ENCODE results near the gene GPSM1.

Gene GPSM1

DNA sequence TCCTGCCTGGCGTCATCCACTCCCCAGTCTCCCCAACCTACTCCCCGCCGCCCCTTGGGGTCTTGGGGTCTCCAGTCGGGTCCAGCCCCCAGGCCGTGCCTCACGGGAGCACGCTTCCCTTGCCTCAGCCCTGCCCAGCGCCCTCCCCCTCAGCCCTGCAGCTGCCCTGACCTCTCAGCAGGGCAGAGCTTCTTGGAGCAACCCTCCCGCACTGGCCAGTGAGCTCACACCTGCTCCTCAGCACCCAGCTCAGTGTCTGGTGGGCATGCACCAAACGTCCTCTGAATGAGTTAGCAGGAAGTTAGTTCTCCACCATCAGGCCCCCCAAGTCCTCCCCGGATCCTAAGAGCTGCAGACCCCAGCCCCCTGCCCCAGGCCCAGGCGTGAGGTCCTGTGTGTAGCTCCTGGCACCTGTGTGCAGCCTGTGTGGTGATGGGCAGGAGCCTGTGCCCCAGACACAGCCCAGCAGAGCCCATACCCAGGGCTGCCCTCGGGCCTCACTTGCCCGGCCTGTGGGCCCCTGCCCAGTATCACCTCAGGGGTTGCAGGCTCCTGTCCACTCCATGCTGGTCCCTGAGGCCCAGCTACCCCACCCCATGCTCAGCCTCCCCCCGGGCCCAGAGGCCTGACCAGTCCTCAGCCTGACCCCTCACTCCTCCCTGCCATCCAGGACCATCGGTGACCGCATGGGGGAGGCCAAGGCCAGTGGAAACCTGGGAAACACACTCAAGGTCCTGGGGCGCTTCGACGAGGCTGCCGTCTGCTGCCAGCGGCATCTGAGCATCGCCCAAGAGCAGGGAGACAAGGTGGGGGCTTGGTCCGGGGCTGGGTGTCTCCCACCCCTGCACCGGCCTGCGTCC, 8.2 kb downstream of the GPSM1 start:
- H3K9me3 ChIP-seq (ENCODE audit: control insufficient read depth, insufficient read depth, low read depth, low read length), result no peaks in the 10 kb centered on the region
- H3K9ac ChIP-seq (ENCODE audit: low read length), result no peak overlapping the region
- no peaks in the 10 kb centered on the region for H3K4me1 ChIP-seq (ENCODE audit: control insufficient read depth, insufficient read depth, low read length)
- no peak overlapping the region for H3K27ac ChIP-seq (ENCODE audit: low read depth, low read length)
- no peaks in the 10 kb centered on the region for H3K27me3 ChIP-seq (ENCODE audit: control insufficient read depth, insufficient read depth, low read length)
- H3K4me3 ChIP-seq (ENCODE audit: low read depth, low read length), result no peak overlapping the region
- peaks cover 10% of the 10 kb centered on the region; the same call in 1 of the 2 replicates for H3K36me3 ChIP-seq (ENCODE audit: control insufficient read depth, insufficient read depth, low read length)

DNA sequence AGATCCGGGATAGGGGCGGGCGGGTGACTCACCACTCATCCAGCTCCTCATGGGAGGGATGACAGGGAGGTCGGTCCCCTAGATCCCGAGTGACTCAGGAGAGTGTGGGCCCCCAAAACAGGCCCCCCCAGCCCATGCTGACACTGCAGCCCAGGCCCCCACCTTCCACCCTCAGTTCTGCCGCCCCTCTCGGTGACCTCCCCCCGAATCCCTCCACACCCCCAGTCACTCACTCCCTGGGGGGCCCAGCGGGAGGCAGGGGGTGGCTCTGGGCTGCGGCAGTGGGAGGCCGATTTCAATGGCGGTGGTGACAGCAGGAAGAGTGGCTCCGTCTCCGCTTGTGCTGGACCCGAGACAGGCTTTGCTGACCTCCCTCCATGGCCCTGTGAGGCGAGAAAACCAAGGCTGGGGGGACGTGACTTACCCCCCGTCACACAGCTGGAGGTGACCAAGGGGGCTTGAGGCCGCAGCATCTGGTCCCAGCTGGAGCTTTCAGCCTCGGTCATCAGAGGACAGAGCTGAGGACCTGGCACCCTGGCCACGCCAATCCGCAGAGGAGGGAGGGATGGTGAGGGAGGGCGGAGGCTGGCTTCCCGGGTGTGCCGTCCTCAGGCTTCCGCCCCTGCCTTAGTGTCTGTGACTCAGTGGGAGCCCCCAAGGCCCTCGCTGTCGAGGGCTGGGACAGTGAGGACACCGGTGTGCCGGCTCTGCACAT, 9.0 kb downstream of the GPSM1 start:
- Histone ChIP-seq H3K4me1 (ENCODE audit: control insufficient read depth, insufficient read depth, low read length) (no peaks in the 10 kb centered on the region), H3K27me3 (ENCODE audit: control insufficient read depth, insufficient read depth, low read length) (no peaks in the 10 kb centered on the region), H3K9me3 (ENCODE audit: control insufficient read depth, insufficient read depth, low read depth, low read length) (no peaks in the 10 kb centered on the region), H3K36me3 (ENCODE audit: control insufficient read depth, insufficient read depth, low read length) (peaks cover 10% of the 10 kb centered on the region; the same call in 1 of the 2 replicates), H3K9ac (ENCODE audit: low read length) (no peak overlapping the region), H3K27ac (ENCODE audit: low read depth, low read length) (no peak overlapping the region), H3K4me3 (ENCODE audit: low read depth, low read length) (no peak overlapping the region)

DNA sequence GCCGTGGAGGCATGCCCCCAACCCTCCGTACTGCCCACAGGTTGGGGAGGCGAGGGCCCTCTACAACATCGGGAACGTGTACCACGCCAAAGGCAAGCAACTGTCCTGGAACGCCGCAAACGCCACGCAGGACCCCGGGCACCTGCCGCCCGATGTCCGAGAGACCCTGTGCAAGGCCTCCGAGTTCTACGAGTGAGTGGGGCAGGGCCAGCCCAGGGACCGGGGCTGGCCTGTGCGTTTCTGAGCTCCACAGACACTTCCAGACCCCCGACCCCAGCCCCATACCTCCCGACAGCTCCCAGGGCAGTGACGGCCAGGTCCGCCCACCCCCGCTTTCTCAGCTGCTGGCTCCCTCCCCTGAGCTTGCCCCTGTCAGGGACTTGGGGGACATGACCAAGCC, 9.5 kb downstream of the GPSM1 start:
- Histone ChIP-seq H3K4me1 (ENCODE audit: control insufficient read depth, insufficient read depth, low read length) (no peaks in the 10 kb centered on the region), H3K9me3 (ENCODE audit: control insufficient read depth, insufficient read depth, low read depth, low read length) (no peaks in the 10 kb centered on the region), H3K27me3 (ENCODE audit: control insufficient read depth, insufficient read depth, low read length) (no peaks in the 10 kb centered on the region), H3K9ac (ENCODE audit: low read length) (no peak overlapping the region), H3K4me3 (ENCODE audit: low read depth, low read length) (no peak overlapping the region), H3K27ac (ENCODE audit: low read depth, low read length) (no peak overlapping the region), H3K36me3 (ENCODE audit: control insufficient read depth, insufficient read depth, low read length) (peaks cover 10% of the 10 kb centered on the region; the same call in 1 of the 2 replicates)

DNA sequence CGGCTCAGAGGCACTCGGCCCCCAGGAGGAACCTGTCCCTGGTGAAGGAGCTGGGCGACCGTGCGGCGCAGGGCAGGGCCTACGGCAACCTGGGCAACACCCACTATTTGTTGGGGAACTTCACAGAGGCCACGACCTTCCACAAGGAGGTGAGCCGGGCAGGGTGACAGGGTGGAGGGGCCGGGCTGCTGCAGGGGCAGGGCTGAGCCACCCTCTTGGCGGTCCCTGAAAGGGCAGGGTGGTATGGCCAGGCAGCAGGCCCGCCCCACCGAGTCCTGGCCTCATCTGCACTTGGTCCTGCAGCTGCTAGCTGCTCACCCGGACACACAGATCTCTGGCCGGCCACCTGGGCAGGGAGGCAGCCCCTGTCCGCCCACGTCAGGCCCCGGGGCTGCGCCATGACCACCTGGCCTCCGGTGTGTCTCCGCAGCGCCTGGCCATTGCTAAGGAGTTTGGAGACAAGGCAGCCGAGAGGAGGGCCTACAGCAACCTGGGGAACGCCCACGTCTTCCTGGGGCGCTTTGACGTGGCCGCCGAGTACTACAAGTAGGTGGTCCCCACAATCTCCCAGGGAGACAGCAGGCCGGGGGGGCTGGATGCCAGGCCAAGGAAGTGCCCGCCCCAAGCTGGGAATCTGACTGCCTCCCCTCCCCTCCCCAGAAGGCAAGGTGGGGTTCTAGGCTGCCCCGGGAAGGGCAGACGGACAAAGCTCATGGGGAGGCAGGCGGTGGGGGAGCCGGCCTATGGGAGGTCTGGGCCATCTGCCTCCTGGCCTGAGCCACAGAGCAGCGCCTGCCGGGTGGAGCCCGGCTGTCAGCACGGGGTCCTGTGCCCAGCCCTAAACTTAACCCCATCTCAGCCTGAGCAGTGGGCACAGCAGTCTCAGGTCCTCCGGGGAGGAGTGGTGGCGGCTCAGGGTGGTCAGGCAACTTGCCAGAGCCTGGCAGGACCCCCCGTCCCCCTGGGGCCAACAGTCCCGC, 10.4 kb downstream of the GPSM1 start:
- H3K4me3 ChIP-seq (ENCODE audit: low read depth, low read length), result no peak overlapping the region
- no peaks in the 10 kb centered on the region for H3K27me3 ChIP-seq (ENCODE audit: control insufficient read depth, insufficient read depth, low read length)
- H3K4me1 ChIP-seq (ENCODE audit: control insufficient read depth, insufficient read depth, low read length), result no peaks in the 10 kb centered on the region
- no peaks in the 10 kb centered on the region for H3K9me3 ChIP-seq (ENCODE audit: control insufficient read depth, insufficient read depth, low read depth, low read length)
- no peak overlapping the region for H3K9ac ChIP-seq (ENCODE audit: low read length)
- H3K27ac ChIP-seq (ENCODE audit: low read depth, low read length), result no peak overlapping the region
- peaks cover 10% of the 10 kb centered on the region; the same call in 1 of the 2 replicates for H3K36me3 ChIP-seq (ENCODE audit: control insufficient read depth, insufficient read depth, low read length)

DNA sequence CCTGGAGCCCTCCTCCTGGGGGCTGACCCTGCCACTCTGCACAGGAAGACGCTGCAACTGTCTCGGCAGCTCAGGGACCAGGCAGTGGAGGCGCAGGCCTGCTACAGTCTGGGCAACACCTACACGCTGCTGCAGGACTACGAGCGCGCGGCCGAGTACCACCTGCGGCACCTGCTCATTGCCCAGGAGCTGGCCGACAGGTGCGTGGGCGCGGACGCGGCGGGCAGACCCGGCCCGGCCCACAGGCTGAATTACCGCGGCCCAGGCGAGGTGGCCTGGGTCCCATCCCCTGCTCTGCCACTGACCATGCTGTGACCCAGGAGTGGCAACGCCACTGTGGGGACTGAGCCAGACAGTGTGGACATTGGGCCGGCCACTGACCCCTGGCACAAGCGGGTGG, 11.2 kb downstream of the GPSM1 start:
- Histone ChIP-seq H3K4me3 (ENCODE audit: low read depth, low read length) (no peak overlapping the region), H3K36me3 (ENCODE audit: control insufficient read depth, insufficient read depth, low read length) (peaks cover 10% of the 10 kb centered on the region; the same call in 1 of the 2 replicates), H3K9me3 (ENCODE audit: control insufficient read depth, insufficient read depth, low read depth, low read length) (no peaks in the 10 kb centered on the region), H3K27ac (ENCODE audit: low read depth, low read length) (no peak overlapping the region), H3K9ac (ENCODE audit: low read length) (no peak overlapping the region), H3K27me3 (ENCODE audit: control insufficient read depth, insufficient read depth, low read length) (no peaks in the 10 kb centered on the region), H3K4me1 (ENCODE audit: control insufficient read depth, insufficient read depth, low read length) (peaks cover 7% of the 10 kb centered on the region)

DNA sequence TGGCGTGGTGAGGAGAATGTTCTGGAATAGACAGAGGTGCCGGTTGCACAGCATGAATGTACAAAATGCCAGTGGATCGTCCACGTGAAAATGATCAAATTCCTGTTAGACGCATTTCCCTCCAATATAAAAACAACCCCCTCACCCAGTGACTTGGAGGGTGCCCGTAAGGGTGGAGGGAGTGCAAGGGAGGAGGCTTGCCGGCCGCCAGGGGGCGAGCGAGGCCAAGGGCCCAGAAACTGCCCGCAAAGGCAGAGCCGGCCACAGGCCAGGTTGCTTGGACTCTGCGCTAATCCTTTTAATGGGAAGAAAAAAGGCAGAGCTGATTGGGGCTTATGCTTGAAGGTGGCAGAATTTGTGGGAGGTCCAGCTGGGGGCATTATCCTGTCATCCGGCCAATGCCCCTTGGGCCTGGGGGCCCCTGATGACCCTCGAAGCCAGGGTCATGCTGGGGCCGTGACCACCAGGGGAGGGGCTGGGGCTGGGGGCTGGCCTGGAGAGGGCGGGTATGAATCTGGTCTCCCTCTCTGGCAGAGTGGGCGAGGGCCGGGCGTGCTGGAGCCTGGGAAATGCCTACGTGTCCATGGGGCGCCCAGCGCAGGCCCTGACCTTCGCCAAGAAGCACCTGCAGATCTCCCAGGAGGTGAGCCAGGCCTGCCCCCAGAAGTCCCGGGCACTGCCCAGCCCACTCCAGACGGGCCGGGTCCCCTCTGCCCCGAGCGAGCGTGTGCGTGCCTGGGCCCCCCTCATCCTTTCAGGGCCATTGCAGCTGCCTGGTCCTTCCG, 12.0 kb downstream of the GPSM1 start:
- peaks cover 7% of the 10 kb centered on the region for H3K4me1 ChIP-seq (ENCODE audit: control insufficient read depth, insufficient read depth, low read length)
- no peak overlapping the region for H3K27ac ChIP-seq (ENCODE audit: low read depth, low read length)
- H3K36me3 ChIP-seq (ENCODE audit: control insufficient read depth, insufficient read depth, low read length), result peaks cover 10% of the 10 kb centered on the region; the same call in 1 of the 2 replicates
- H3K4me3 ChIP-seq (ENCODE audit: low read depth, low read length), result no peak overlapping the region
- H3K27me3 ChIP-seq (ENCODE audit: control insufficient read depth, insufficient read depth, low read length), result no peaks in the 10 kb centered on the region
- no peak overlapping the region for H3K9ac ChIP-seq (ENCODE audit: low read length)
- H3K9me3 ChIP-seq (ENCODE audit: control insufficient read depth, insufficient read depth, low read depth, low read length), result no peaks in the 10 kb centered on the region

DNA sequence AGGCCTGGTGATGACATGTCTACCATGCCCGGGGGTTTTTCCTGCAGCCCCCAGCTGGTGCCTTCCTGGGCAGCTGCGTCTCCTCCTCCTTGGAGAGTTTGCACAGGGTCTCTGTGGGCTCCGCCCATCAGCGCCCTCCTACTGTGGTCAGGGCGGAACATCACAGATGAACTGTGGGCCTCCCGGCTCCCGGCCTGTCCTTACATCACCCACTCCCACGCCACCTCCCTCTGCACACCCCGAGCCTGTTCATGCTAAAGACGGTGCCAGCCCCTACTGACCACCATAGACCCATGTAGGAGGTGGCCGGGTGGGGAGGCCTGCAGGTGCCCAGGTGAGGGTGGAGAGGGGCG, 12.6 kb downstream of the GPSM1 start:
- Histone ChIP-seq H3K9ac (ENCODE audit: low read length) (no peak overlapping the region), H3K4me1 (ENCODE audit: control insufficient read depth, insufficient read depth, low read length) (peaks cover 7% of the 10 kb centered on the region), H3K36me3 (ENCODE audit: control insufficient read depth, insufficient read depth, low read length) (peaks cover 10% of the 10 kb centered on the region; the same call in 1 of the 2 replicates), H3K27ac (ENCODE audit: low read depth, low read length) (no peak overlapping the region), H3K27me3 (ENCODE audit: control insufficient read depth, insufficient read depth, low read length) (no peaks in the 10 kb centered on the region), H3K9me3 (ENCODE audit: control insufficient read depth, insufficient read depth, low read depth, low read length) (no peaks in the 10 kb centered on the region), H3K4me3 (ENCODE audit: low read depth, low read length) (no peak overlapping the region)

DNA sequence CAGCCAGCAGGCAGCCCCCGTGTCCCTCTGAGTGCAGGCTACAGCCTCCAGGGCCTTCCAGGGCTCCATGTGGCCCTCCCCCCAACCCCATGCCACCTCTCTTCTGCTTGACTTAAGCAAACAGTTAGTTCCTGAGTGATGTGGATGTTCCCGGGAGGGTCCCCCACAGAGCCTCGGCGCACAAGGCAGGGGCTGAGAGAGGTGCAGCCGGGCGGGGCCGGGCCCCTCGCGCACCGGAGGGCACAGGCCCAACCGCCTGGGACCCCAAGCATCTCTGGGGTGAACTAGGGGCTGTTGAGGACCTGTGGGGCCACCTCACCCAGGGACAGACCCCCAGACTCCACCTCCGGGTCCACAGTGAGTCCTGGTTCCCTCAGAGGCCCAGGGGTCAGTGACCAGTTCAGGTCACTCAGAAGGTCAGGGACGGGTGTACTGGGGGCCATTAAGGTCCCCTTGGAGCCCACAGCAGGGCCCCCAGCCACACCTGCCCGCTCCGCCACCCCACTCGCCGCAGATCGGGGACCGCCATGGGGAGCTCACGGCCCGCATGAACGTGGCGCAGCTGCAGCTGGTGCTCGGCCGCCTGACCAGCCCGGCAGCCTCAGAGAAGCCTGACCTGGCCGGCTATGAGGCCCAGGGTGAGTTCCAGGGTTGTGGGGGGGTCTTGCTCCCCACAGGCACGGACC, 13.2 kb downstream of the GPSM1 start:
- H3K4me1 ChIP-seq (ENCODE audit: control insufficient read depth, insufficient read depth, low read length), result peaks cover 11% of the 10 kb centered on the region
- no peak overlapping the region for H3K27ac ChIP-seq (ENCODE audit: low read depth, low read length)

DNA sequence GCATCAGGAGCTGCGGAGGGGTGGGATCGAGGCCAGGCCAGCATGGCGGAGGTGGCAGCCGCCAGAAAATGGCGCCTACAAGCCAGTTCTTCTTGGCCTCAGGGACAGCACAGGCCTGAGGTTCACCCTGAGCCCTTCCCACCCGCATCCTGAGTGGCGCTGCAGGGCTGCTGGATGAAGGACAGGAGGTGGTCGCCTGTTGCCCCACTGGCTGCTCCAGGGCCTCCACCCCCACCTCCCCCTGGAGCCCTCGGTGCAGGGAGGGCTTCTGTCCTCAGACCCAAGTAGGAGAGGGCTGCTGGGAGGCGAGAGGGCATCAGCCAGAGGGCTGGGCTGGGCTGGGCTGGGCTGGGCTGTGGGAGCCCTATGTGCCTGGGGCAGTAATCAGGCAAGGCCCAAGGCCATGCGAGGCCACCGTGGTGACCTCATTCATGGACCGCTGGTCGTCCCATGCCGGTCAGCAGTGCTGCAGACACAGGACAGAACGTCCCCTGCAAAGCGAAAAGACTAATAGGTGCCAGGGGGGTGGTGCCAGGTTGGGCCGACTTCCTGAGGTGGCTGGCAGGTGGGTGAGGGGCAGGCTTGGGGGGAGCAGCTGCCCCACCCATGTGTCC, 13.8 kb downstream of the GPSM1 start:
- no peaks in the 10 kb centered on the region for H3K27me3 ChIP-seq (ENCODE audit: control insufficient read depth, insufficient read depth, low read length)
- H3K9me3 ChIP-seq (ENCODE audit: control insufficient read depth, insufficient read depth, low read depth, low read length), result no peaks in the 10 kb centered on the region
- H3K4me3 ChIP-seq (ENCODE audit: low read depth, low read length), result no peak overlapping the region
- H3K36me3 ChIP-seq (ENCODE audit: control insufficient read depth, insufficient read depth, low read length), result peaks cover 10% of the 10 kb centered on the region; the same call in 1 of the 2 replicates
- H3K9ac ChIP-seq (ENCODE audit: low read length), result no peak overlapping the region
- peaks cover 18% of the 10 kb centered on the region for H3K4me1 ChIP-seq (ENCODE audit: control insufficient read depth, insufficient read depth, low read length)
- H3K27ac ChIP-seq (ENCODE audit: low read depth, low read length), result no peak overlapping the region

More for the DNA sequence above, 13.2 kb downstream of the GPSM1 start:
- peaks cover 10% of the 10 kb centered on the region; the same call in 1 of the 2 replicates for H3K36me3 ChIP-seq (ENCODE audit: control insufficient read depth, insufficient read depth, low read length)
- no peak overlapping the region for H3K4me3 ChIP-seq (ENCODE audit: low read depth, low read length)
- no peaks in the 10 kb centered on the region for H3K9me3 ChIP-seq (ENCODE audit: control insufficient read depth, insufficient read depth, low read depth, low read length)
- H3K27me3 ChIP-seq (ENCODE audit: control insufficient read depth, insufficient read depth, low read length), result no peaks in the 10 kb centered on the region
- no peak overlapping the region for H3K9ac ChIP-seq (ENCODE audit: low read length)

Measured in HUES6 (cell line).